Glutamatergic neuron (in vitro differentiated cells): ENCODE results near the gene F10. TPM values are rescaled to one million over a fixed set of nuclear protein-coding genes. Genes with fewer than 3 reads are reported as not detected.
"Not testable (repeated sequence)": the region's sequence is repeated elsewhere in the genome, so short reads cannot be mapped to it uniquely, and the experiment has no call there.

Experiments
- DNase-seq: peaks from one replicate; pipeline ENCODE4 v3.0.0; 2022
- H3K27ac Mint-ChIP-seq: one replicate; pipeline ENCODE4 v1.8.0; 2020; ENCODE audit warnings: mild to moderate bottlenecking, mixed read lengths, inconsistent platforms; ENCODE audit not compliant: unreplicated experiment
- H3K27me3 Mint-ChIP-seq: one replicate; pipeline ENCODE4 v1.8.0; 2020; ENCODE audit warnings: mild to moderate bottlenecking, moderate library complexity, mixed read lengths, inconsistent platforms; ENCODE audit not compliant: unreplicated experiment
- H3K36me3 Mint-ChIP-seq: one replicate; pipeline ENCODE4 v1.8.0; 2020; ENCODE audit warnings: mild to moderate bottlenecking, mixed read lengths, inconsistent platforms; ENCODE audit not compliant: unreplicated experiment
- H3K4me1 Mint-ChIP-seq: one replicate; pipeline ENCODE4 v1.8.0; 2020; ENCODE audit warnings: mild to moderate bottlenecking, low read depth, mixed read lengths, inconsistent platforms; ENCODE audit not compliant: unreplicated experiment
- H3K4me3 Mint-ChIP-seq: one replicate; pipeline ENCODE4 v1.8.0; 2020; ENCODE audit warnings: mild to moderate bottlenecking, mixed read lengths, inconsistent platforms; ENCODE audit not compliant: unreplicated experiment
- H3K9me3 Mint-ChIP-seq: one replicate; pipeline ENCODE4 v1.8.0; 2020; ENCODE audit warnings: mild to moderate bottlenecking, moderate library complexity, mixed read lengths, inconsistent platforms; ENCODE audit not compliant: unreplicated experiment
- total RNA-seq: library from RNA; stranded (reverse); fragmentation: NEBNext Ultra II Directional; extraction: Animal tissue kit (Norgen Biotek cat#: 25700); gene quantifications from one replicate; pipeline ENCODE4 v1.2.1, GENCODE V29; 2021; ENCODE audit not compliant: unreplicated experiment
- TF ChIP-seq, protein P1 (sequence below): fragments of 200-600 bp; sonication (generic); IDR thresholded peaks from one replicate; pipeline ENCODE4 v1.5.0; 2021; ENCODE audit not compliant: partially characterized antibody, unreplicated experiment

Gene F10
- total RNA-seq, 1 donor from 2014 or later: 0.74 TPM

DNA sequence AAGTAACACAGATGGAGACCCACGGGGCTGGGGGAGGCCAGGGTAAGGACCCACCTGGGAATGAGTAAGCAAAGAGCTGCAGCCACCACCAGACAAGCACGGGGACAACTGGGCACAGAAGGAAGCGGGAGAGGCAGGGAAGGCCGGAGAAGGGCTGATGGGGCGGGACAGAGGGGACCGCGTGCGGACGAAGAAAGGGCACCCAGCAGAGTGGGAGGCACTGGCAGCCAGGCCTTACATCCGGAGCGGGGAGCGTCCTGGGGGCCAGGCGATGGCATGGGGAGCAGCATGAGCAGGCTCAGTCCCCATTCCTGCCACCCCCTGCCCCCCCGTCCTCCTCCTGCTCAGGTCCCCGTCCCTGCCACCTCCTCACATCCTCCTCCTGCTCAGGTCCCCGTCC, 38.8 kb downstream of the F10 start:
- Mint-ChIP-seq H3K27ac (no peak overlapping the region), H3K36me3 (no peaks in the 10 kb centered on the region), H3K9me3 (peaks cover 2% of the 10 kb centered on the region), H3K4me3 (no peak overlapping the region), H3K27me3 (peaks cover 7% of the 10 kb centered on the region), H3K4me1 (peaks cover 9% of the 10 kb centered on the region)
- TF ChIP-seq, protein P1, sequence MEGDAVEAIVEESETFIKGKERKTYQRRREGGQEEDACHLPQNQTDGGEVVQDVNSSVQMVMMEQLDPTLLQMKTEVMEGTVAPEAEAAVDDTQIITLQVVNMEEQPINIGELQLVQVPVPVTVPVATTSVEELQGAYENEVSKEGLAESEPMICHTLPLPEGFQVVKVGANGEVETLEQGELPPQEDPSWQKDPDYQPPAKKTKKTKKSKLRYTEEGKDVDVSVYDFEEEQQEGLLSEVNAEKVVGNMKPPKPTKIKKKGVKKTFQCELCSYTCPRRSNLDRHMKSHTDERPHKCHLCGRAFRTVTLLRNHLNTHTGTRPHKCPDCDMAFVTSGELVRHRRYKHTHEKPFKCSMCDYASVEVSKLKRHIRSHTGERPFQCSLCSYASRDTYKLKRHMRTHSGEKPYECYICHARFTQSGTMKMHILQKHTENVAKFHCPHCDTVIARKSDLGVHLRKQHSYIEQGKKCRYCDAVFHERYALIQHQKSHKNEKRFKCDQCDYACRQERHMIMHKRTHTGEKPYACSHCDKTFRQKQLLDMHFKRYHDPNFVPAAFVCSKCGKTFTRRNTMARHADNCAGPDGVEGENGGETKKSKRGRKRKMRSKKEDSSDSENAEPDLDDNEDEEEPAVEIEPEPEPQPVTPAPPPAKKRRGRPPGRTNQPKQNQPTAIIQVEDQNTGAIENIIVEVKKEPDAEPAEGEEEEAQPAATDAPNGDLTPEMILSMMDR: no peak
- no peak for DNase-seq

DNA sequence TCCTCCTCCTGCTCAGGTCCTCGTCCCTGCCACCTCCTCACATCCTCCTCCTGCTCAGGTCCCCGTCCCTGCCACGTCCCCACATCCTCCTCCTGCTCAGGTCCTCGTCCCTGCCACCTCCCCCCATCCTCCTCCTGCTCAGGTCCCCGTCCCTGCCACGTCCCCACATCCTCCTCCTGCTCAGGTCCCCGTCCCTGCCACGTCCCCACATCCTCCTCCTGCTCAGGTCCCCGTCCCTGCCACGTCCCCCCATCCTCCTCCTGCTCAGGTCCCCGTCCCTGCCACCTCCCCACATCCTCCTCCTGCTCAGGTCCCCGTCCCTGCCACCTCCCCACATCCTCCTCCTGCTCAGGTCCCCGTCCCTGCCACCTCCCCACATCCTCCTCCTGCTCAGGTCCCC, 39.4 kb downstream of the F10 start:
- not testable (repeated sequence) for H3K27me3 Mint-ChIP-seq, H3K4me1 Mint-ChIP-seq, H3K4me3 Mint-ChIP-seq, DNase-seq, H3K36me3 Mint-ChIP-seq, H3K27ac Mint-ChIP-seq, H3K9me3 Mint-ChIP-seq

DNA sequence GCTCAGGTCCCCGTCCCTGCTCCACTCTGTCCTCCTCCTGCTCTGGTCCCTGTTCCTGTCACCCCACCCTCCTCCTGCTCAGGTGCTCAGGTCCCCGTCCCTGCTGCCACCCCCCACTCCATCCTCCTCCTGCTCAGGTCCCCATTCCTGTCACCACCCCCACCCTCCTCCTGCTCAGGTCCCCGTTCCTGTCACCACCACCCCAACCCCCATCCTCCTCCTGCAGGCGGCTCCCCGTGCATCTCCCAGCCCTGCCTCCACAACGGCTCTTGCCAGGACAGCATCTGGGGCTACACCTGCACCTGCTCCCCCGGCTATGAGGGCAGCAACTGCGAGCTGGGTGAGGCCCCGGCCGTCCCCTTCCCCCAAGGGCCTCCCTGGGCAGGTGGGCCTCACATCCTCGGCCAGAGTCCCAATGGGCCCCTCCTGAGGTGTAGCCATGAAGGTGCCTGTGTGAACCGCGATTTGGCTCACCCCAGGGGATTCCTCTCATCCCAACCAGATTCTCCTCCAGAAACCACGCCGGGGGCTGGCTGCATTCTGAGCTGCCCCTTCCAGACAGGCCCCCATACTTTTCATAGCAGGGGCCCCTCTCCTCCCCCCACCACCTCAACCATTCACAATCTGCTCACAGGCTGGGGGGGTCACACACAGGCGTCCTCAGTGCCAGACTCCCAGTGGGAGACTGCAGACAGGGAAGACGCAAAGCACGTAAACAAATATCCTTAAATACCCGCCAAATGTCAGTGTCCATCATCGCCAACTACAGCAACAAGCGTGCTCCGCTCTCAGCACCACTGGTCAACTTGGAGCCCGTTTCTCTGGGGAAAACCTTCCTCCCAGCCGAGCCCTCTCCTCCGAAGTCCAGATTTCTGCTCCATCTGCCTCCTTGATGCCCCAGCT, 40.4 kb downstream of the F10 start:
- peaks cover 6% of the 10 kb centered on the region for H3K4me1 Mint-ChIP-seq
- H3K4me3 Mint-ChIP-seq: no peak overlapping the region
- DNase-seq: no peak
- H3K27me3 Mint-ChIP-seq: peaks cover 9% of the 10 kb centered on the region
- TF ChIP-seq, protein P1: no peak
- no peaks in the 10 kb centered on the region for H3K36me3 Mint-ChIP-seq
- H3K27ac Mint-ChIP-seq: no peak overlapping the region
- peaks cover 2% of the 10 kb centered on the region for H3K9me3 Mint-ChIP-seq

DNA sequence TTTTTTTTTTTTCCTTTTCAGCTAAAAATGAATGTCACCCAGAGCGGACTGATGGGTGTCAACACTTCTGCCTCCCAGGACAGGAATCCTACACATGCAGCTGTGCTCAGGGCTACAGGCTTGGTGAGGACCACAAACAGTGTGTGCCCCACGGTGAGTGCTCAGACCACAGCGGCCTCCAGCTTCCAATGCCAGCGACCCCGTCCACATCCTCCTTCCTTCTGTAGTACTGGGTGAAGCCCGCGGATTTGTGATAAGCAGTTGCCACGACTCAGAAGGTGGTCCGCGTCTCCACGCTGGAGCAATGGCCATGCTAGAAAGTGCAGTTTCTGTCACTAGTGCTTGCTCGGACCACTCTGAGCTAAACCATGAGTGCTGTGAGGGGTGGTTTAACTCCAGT, 41.9 kb downstream of the F10 start:
- Mint-ChIP-seq H3K27ac (no peak overlapping the region), H3K36me3 (no peaks in the 10 kb centered on the region), H3K9me3 (peaks cover 2% of the 10 kb centered on the region), H3K27me3 (peaks cover 9% of the 10 kb centered on the region), H3K4me1 (peaks cover 6% of the 10 kb centered on the region), H3K4me3 (no peak overlapping the region)
- no peak for DNase-seq
- TF ChIP-seq, protein P1: no peak

DNA sequence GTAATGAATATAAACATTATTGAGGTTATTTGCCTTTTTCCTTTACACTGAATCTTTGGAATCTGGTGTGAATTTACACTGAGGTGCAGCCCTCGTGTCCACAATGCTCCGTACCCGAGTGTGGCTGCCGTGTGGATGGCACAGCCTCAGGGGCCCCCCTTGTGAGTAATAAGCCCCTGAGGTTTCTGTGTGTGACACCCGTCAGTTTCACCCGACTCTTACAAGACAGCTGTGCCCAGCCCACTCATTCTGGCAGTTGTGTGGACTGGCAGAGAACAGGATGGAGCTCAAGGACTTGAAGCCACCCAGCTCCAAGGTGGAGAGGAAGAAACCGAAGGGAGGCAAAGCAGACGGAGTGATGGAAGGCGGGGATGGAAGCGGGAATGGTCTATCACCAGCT, 43.7 kb downstream of the F10 start:
- no peaks in the 10 kb centered on the region for H3K36me3 Mint-ChIP-seq
- peaks cover 11% of the 10 kb centered on the region for H3K27me3 Mint-ChIP-seq
- H3K4me3 Mint-ChIP-seq: no peak overlapping the region
- peaks cover 8% of the 10 kb centered on the region for H3K4me1 Mint-ChIP-seq
- no peak overlapping the region for H3K27ac Mint-ChIP-seq
- H3K9me3 Mint-ChIP-seq: peaks cover under 1% of the 10 kb centered on the region
- TF ChIP-seq, protein P1: no peak
- no peak for DNase-seq
